Ovary (tissue), 9 donors: ENCODE results near the gene OSBPL9. TPM values are rescaled to one million over a fixed set of nuclear protein-coding genes. Genes with fewer than 3 reads are reported as not detected.
"Not testable (repeated sequence)": the region's sequence is repeated elsewhere in the genome, so short reads cannot be mapped to it uniquely, and the experiment has no call there.

Source experiments
- DNase-seq, 5 donors: peaks; one replicate each; pipeline ENCODE4 v3.0.0-alpha.2; 2019 to 2020
- H3K27ac ChIP-seq, 2 donors: fragments of 200-600 bp; one replicate each; pipeline versions ENCODE4 v1.5.1 to v1.8.0; 2019 to 2022
- H3K27me3 ChIP-seq: fragments of 200-600 bp; one replicate; pipeline ENCODE4 v1.8.0; 2022
- H3K36me3 ChIP-seq: fragments of 200-600 bp; sonication (generic); one replicate; pipeline ENCODE4 v1.5.1; 2019
- H3K4me1 ChIP-seq: one replicate; pipeline ENCODE4 v1.8.1; 2013; ENCODE audit warnings: mild to moderate bottlenecking, moderate library complexity; ENCODE audit not compliant: insufficient read depth
- H3K4me3 ChIP-seq: fragments of 200-600 bp; sonication (generic); one replicate; pipeline ENCODE4 v1.5.1; 2017
- H3K9me3 ChIP-seq, 2 donors: fragments of 200-600 bp in 1 of 2; sonication (generic) in 1 of 2; one replicate each; pipeline versions ENCODE4 v1.5.1 to v1.8.1; 2013 to 2019; ENCODE audit warnings: mild to moderate bottlenecking in 1 of 2, moderate library complexity in 1 of 2
- CTCF ChIP-seq, 3 donors: fragments of 450-650 bp in 2 of 3; fragments of 200-600 bp in 1 of 3; IDR thresholded peaks; one replicate each; pipeline versions ENCODE4 v1.5.1 to v1.8.0; 2016 to 2022; ENCODE audit warnings: antibody characterized with exemption in 3 of 3, mild to moderate bottlenecking in 1 of 3
- EP300 ChIP-seq: sonication (generic); formaldehyde crosslinking; IDR thresholded peaks from one replicate; pipeline ENCODE4 v1.6.1; 2017; ENCODE audit warnings: antibody characterized with exemption
- POLR2A ChIP-seq: fragments of 450-650 bp; IDR thresholded peaks from one replicate; pipeline ENCODE4 v1.6.1; 2017; ENCODE audit warnings: antibody characterized with exemption, mild to moderate bottlenecking, moderate library complexity
- WGBS, 3 donors: extraction: QIAGEN DNeasy Blood & Tissue Kit in 1 of 3; methylation state at CpG; one replicate each; pipeline versions ENCODE4 v1.1.5 to v1.1.7; 2013 to 2017; 5-methylcytosine and 5-hydroxymethylcytosine counted together
- intact Hi-C, 4 donors: fragments of 100-400 bp; cut with DNase I; formaldehyde crosslinking; loops; one replicate each; pipeline versions ENCODE4 v1.11.0 to v1.15.1; 2022 to 2023
- polyA plus RNA-seq, 2 donors: library from polyadenylated mRNA; stranded (reverse); fragments of 200-250 nt in 1 of 2; fragments of 350-450 nt in 1 of 2; fragmentation: Illumina TruSeq in 1 of 2; extraction: RNeasy Lipid Tissue Mini Kit (QIAGEN cat#74804) in 1 of 2; gene quantifications; one replicate each; pipeline ENCODE4 v1.2.3, GENCODE V29; 2013 to 2014
- total RNA-seq, 7 donors: library from RNA; depleted of rRNA in 2 of 7; stranded (reverse); fragments of >200 nt in 2 of 7; fragmentation: NEBNext Ultra II Directional in 3 of 7; extraction: Animal tissue kit (Norgen Biotek cat#: 25700) in 3 of 7; gene quantifications; one replicate each; pipeline versions ENCODE4 v1.1.0 to v1.2.4, GENCODE V29; 2016 to 2023
- donor health status: DM: no; HTN: no; CAD: no; lungs with moderate emphysema.
- donor health status: DM: no; HTN: no; CAD: no.
- donor health status: Bipolar disorder and iron deficiency.
- donor health status: DM: yes; HTN: yes; CAD: no.
- donor health status: DM: no; HTN: no; CAD: no.
- donor health status: DM: yes; HTN: yes; CAD: no.

OSBPL9 gene
- total and polyA plus RNA-seq, 9 donors, result 53.1 to 92.4 (median 72.6) TPM

- Histone ChIP-seq H3K4me3 (no peak overlapping the region), H3K27me3 (no peaks in the 10 kb centered on the region), H3K4me1 (no peaks in the 10 kb centered on the region), H3K9me3 (no peaks in the 10 kb centered on the region), H3K36me3 (no peaks in the 10 kb centered on the region), H3K27ac (no peak overlapping the region)
- DNase-seq, result no peak
- intact Hi-C loops, result no loop called here
- 67 to 70% (median 70%) methylated on average over 1 of the region's 1 CpG for WGBS, 3 donors
- TF ChIP-seq EP300 (no peak), CTCF (IDR thresholded peaks at IDR 0.05) (no peak), POLR2A (no peak)
Observed at GRCh38 chr1:51600965-51601364, 15.9 kb upstream of the OSBPL9 start.

- 86 to 91% (median 86%) methylated on average over 5 of the region's 5 CpGs for WGBS, 3 donors
- no peak for DNase-seq
- TF ChIP-seq POLR2A (no peak), CTCF (IDR thresholded peaks at IDR 0.05) (no peak), EP300 (no peak)
- intact Hi-C loops, result no loop called here
- Histone ChIP-seq H3K36me3 (no peaks in the 10 kb centered on the region), H3K9me3 (no peaks in the 10 kb centered on the region), H3K4me1 (no peaks in the 10 kb centered on the region), H3K4me3 (no peak overlapping the region), H3K27me3 (no peaks in the 10 kb centered on the region), H3K27ac (no peak overlapping the region)
Observed at GRCh38 chr1:51605961-51606723, 10.8 kb upstream of the OSBPL9 start.

GRCh38 chr1:51607681-51608095 is 9.2 kb upstream of the OSBPL9 start:
- Histone ChIP-seq H3K27me3 (no peaks in the 10 kb centered on the region), H3K4me3 (no peak overlapping the region), H3K36me3 (no peaks in the 10 kb centered on the region), H3K27ac (no peak overlapping the region), H3K4me1 (no peaks in the 10 kb centered on the region), H3K9me3 (no peaks in the 10 kb centered on the region)
- WGBS, 3 donors, result 66 to 75% (median 74%) methylated on average over 6 of the region's 6 CpGs
- intact Hi-C loops, result no loop called here
- DNase-seq, result no peak
- TF ChIP-seq CTCF (IDR thresholded peaks at IDR 0.05), result no peak
- no peak for TF ChIP-seq EP300
- no peak for TF ChIP-seq POLR2A

- not testable (repeated sequence) for H3K4me1 ChIP-seq, H3K4me3 ChIP-seq, DNase-seq, H3K36me3 ChIP-seq, H3K27me3 ChIP-seq, H3K9me3 ChIP-seq, H3K27ac ChIP-seq
- intact Hi-C loops, result loop anchor here in 1 of 4 donors (10.0 kb wide), 1 partner anchor 155 kb away; no protein-coding TSS in a partner anchor
- 94 to 96% (median 96%) methylated on average over 6 of the region's 6 CpGs for WGBS, 3 donors
Observed at GRCh38 chr1:51610104-51610503, 6.8 kb upstream of the OSBPL9 start.

- TF ChIP-seq POLR2A (no peak), EP300 (no peak), CTCF (IDR thresholded peaks at IDR 0.05) (no peak)
- 75 to 78% (median 76%) methylated on average over 4 of the region's 4 CpGs for WGBS, 3 donors
- H3K27ac ChIP-seq, result no peak overlapping the region
- no peaks in the 10 kb centered on the region for H3K27me3 ChIP-seq
- intact Hi-C loops, result loop anchor here in 1 of 4 donors (10.0 kb wide), 1 partner anchor 154 kb away; no protein-coding TSS in a partner anchor
- H3K9me3 ChIP-seq, result no peaks in the 10 kb centered on the region
- no peak for DNase-seq
- no peaks in the 10 kb centered on the region for H3K36me3 ChIP-seq
- no peaks in the 10 kb centered on the region for H3K4me1 ChIP-seq
- H3K4me3 ChIP-seq, result no peak overlapping the region
Observed at GRCh38 chr1:51610637-51611036, 6.3 kb upstream of the OSBPL9 start.
